Skin epidermis (tissue), 12 donors: ENCODE results near the gene PARVB.

Experiments used
- H3K27ac ChIP-seq, 21 experiments: fragments of 200-600 bp; sonication (generic) in 11 of 21; one replicate each; pipeline ENCODE4 v1.5.0; 2020; ENCODE audit warnings: mild to moderate bottlenecking in 3 of 21, inconsistent platforms in 2 of 21, moderate library complexity in 2 of 21
- H3K4me3 ChIP-seq, 7 experiments: fragments of 200-600 bp; sonication (generic) in 2 of 7; one replicate each; pipeline ENCODE4 v1.5.0; 2020; ENCODE audit warnings: inconsistent platforms in 2 of 7, mild to moderate bottlenecking in 2 of 7, moderate library complexity in 1 of 7

Gene PARVB

GRCh38 chr22:44025171-44026065 is 1.3 kb downstream of the PARVB start:
- peak overlapping the region; percentile 46 to 96 (median 85) for H3K27ac ChIP-seq
- peak overlapping the region; percentile 40 to 68 (median 54) for H3K4me3 ChIP-seq

GRCh38 chr22:44026066-44026629 is 2.0 kb downstream of the PARVB start:
- Histone ChIP-seq H3K4me3 (peak overlapping the region in 5 of 7 experiments; percentile 5 to 47 (median 17)), H3K27ac (peak overlapping the region; percentile 59 to 96 (median 83))

GRCh38 chr22:44026630-44027511 is 2.8 kb downstream of the PARVB start:
- Histone ChIP-seq H3K27ac (peak overlapping the region; percentile 59 to 96 (median 83)), H3K4me3 (peak overlapping the region in 5 of 7 experiments; percentile 5 to 24 (median 19))

GRCh38 chr22:44028091-44028490 is 4.0 kb downstream of the PARVB start:
- H3K27ac ChIP-seq: peak overlapping the region in 6 of 21 experiments; percentile 14 to 87 (median 84)

GRCh38 chr22:44029069-44029468 is 5.0 kb downstream of the PARVB start:
- Histone ChIP-seq H3K27ac (peak overlapping the region in 4 of 21 experiments; percentile 14 to 87 (median 26)), H3K4me3 (no peak overlapping the region)

More at GRCh38 chr22:44028091-44028490, 4.0 kb downstream of the PARVB start:
- no peak overlapping the region for H3K4me3 ChIP-seq

GRCh38 chr22:44030051-44030701 is 6.1 kb downstream of the PARVB start:
- no peak overlapping the region for H3K4me3 ChIP-seq
- H3K27ac ChIP-seq: peak overlapping the region in 12 of 21 experiments; percentile 32 to 87 (median 46)

- H3K27ac ChIP-seq: peak overlapping the region in 13 of 21 experiments; percentile 19 to 77 (median 45)
- H3K4me3 ChIP-seq: no peak overlapping the region
These were observed 6.6 kb downstream of the PARVB start for GRCh38 chr22:44030702-44031082.

- Histone ChIP-seq H3K4me3 (no peak overlapping the region), H3K27ac (peak overlapping the region in 13 of 21 experiments; percentile 19 to 77 (median 45))
These were observed 7.3 kb downstream of the PARVB start for GRCh38 chr22:44031158-44031952.

GRCh38 chr22:44032126-44032730 is 8.1 kb downstream of the PARVB start:
- Histone ChIP-seq H3K27ac (peak overlapping the region in 6 of 21 experiments; percentile 2 to 59 (median 34)), H3K4me3 (no peak overlapping the region)

GRCh38 chr22:44033287-44033686 is 9.2 kb downstream of the PARVB start:
- peak overlapping the region in 1 of 21 experiments; percentile 2 for H3K27ac ChIP-seq
- H3K4me3 ChIP-seq: no peak overlapping the region

- Histone ChIP-seq H3K4me3 (no peak overlapping the region), H3K27ac (no peak overlapping the region)
These were observed 9.6 kb downstream of the PARVB start for GRCh38 chr22:44033694-44034093.

- Histone ChIP-seq H3K4me3 (no peak overlapping the region), H3K27ac (peak overlapping the region in 13 of 21 experiments; percentile 6 to 77 (median 55))
These were observed 13.6 kb downstream of the PARVB start for GRCh38 chr22:44037519-44038375.

- Histone ChIP-seq H3K4me3 (no peak overlapping the region), H3K27ac (no peak overlapping the region)
These were observed 15.6 kb downstream of the PARVB start for GRCh38 chr22:44039566-44040171.

GRCh38 chr22:44042249-44043218 is 18.4 kb downstream of the PARVB start:
- Histone ChIP-seq H3K27ac (peak overlapping the region in 7 of 21 experiments; percentile 1 to 51 (median 20)), H3K4me3 (no peak overlapping the region)

GRCh38 chr22:44045145-44045544 is 21.0 kb downstream of the PARVB start:
- H3K27ac ChIP-seq: no peak overlapping the region
- no peak overlapping the region for H3K4me3 ChIP-seq
